Hepatocyte (in vitro differentiated cells): ENCODE measurements around the gene ARPP21. TPM values are rescaled to one million over a fixed set of nuclear protein-coding genes. Genes with fewer than 3 reads are reported as not detected.
A peak's percentile ranks its signal among the peaks of the same experiment; 100 is the strongest.

Experiments used
- DNase-seq: peaks from one replicate; pipeline ENCODE4 v3.0.0-alpha.2; 2016; ENCODE audit warnings: low spot score
- H2AFZ ChIP-seq: fragments of 200-600 bp; sonication (generic); 2 replicates; pipeline ENCODE4 v1.6.0; 2016; ENCODE audit warnings: antibody characterized with exemption, mild to moderate bottlenecking
- H3K27ac ChIP-seq: fragments of 200-600 bp; sonication (generic); 2 replicates; pipeline ENCODE4 v1.5.1; 2016; ENCODE audit warnings: mild to moderate bottlenecking
- H3K27me3 ChIP-seq: fragments of 200-600 bp; sonication (generic); 2 replicates; pipeline ENCODE4 v1.6.1; 2016
- H3K36me3 ChIP-seq: fragments of 200-600 bp; sonication (generic); replicated peaks from 2 replicates; pipeline ENCODE4 v1.5.1; 2016; ENCODE audit warnings: low read depth; ENCODE audit not compliant: insufficient read depth
- H3K4me1 ChIP-seq: fragments of 200-600 bp; sonication (generic); 2 replicates; pipeline ENCODE4 v1.5.1; 2016; ENCODE audit warnings: mild to moderate bottlenecking, moderate library complexity; ENCODE audit not compliant: insufficient read depth
- H3K4me2 ChIP-seq: fragments of 200-600 bp; sonication (generic); 2 replicates; pipeline ENCODE4 v1.6.0; 2016
- H3K4me3 ChIP-seq: fragments of 200-600 bp; sonication (generic); 2 replicates; pipeline ENCODE4 v1.5.1; 2016; ENCODE audit warnings: mild to moderate bottlenecking
- H3K79me2 ChIP-seq: fragments of 200-600 bp; sonication (generic); 2 replicates; pipeline ENCODE4 v1.6.0; 2017; ENCODE audit warnings: mild to moderate bottlenecking
- H3K9me2 ChIP-seq: fragments of 200-600 bp; sonication (generic); replicated peaks from 2 replicates; pipeline ENCODE4 v1.6.0; 2017; ENCODE audit warnings: mild to moderate bottlenecking; ENCODE audit not compliant: insufficient read depth
- H3K9me3 ChIP-seq: fragments of 200-600 bp; sonication (generic); 2 replicates; pipeline ENCODE4 v1.5.1; 2016; ENCODE audit warnings: low read depth, mild to moderate bottlenecking
- H4K20me1 ChIP-seq: fragments of 200-600 bp; sonication (generic); 2 replicates; pipeline ENCODE4 v1.6.0; 2016; ENCODE audit warnings: mild to moderate bottlenecking; ENCODE audit not compliant: insufficient read depth, poor library complexity, severe bottlenecking
- CTCF ChIP-seq: fragments of 200-600 bp; sonication (generic); IDR thresholded peaks from 2 replicates; pipeline ENCODE4 v1.5.1; 2016; ENCODE audit warnings: antibody characterized with exemption, mild to moderate bottlenecking; ENCODE audit not compliant: poor library complexity
- EZH2 ChIP-seq: fragments of 200-600 bp; sonication (generic); IDR thresholded peaks from 2 replicates; pipeline ENCODE4 v1.6.1; 2016; ENCODE audit warnings: antibody characterized with exemption, mild to moderate bottlenecking, borderline replicate concordance
- EZH2phosphoT487 ChIP-seq: fragments of 200-600 bp; sonication (generic); IDR thresholded peaks from one replicate; pipeline ENCODE4 v1.6.1; 2018; ENCODE audit warnings: antibody characterized with exemption, mild to moderate bottlenecking, low read depth, moderate library complexity; ENCODE audit not compliant: unreplicated experiment, severe bottlenecking
- WGBS: methylation state at CpG from one replicate; pipeline ENCODE4 v1.1.6; 2016; ENCODE audit warnings: low lambda C conversion rate; ENCODE audit errors: missing lambda C conversion rate; 5-methylcytosine and 5-hydroxymethylcytosine counted together
- polyA plus RNA-seq: library from polyadenylated mRNA; unstranded; fragments of >200 nt; fragmentation: Nextera tagmentation; extraction: Ambion mirVana; gene quantifications from 2 replicates; pipeline ENCODE4 v1.2.1, GENCODE V29; 2016
- total RNA-seq: library from RNA; depleted of rRNA; stranded (reverse); fragments of >200 nt; gene quantifications from 2 replicates; pipeline ENCODE4 v1.2.3, GENCODE V29; 2014

Gene ARPP21
- total and polyA plus RNA-seq, 2 experiments from 2014 or later: 0.19 TPM; not detected in 1

- H2AFZ ChIP-seq: no peak overlapping the region
These were observed 38.5 kb downstream of the ARPP21 start for GRCh38 chr3:35677797-35678196.

GRCh38 chr3:35678643-35679161 lies 39.4 kb downstream of the ARPP21 start:
- Histone ChIP-seq H3K27me3 (peaks cover 32% of the 10 kb centered on the region), H2AFZ (no peak overlapping the region), H3K4me1 (no peaks in the 10 kb centered on the region)

More at GRCh38 chr3:35677797-35678196, 38.5 kb downstream of the ARPP21 start:
- no peaks in the 10 kb centered on the region for H3K4me1 ChIP-seq
- H3K4me3 ChIP-seq: no peak overlapping the region
- WGBS: 88% methylated on average over 5 of the region's 5 CpGs
- H3K9me2 ChIP-seq: no peaks in the 10 kb centered on the region
- DNase-seq: no peak
- H3K27ac ChIP-seq: no peak overlapping the region
- TF ChIP-seq EZH2 (no peak), CTCF (no peak), EZH2phosphoT487 (no peak)
- H3K79me2 ChIP-seq: no peaks in the 10 kb centered on the region
- no peak overlapping the region for H3K4me2 ChIP-seq
- no peaks in the 10 kb centered on the region for H4K20me1 ChIP-seq
- no peaks in the 10 kb centered on the region for H3K36me3 ChIP-seq
- no peaks in the 10 kb centered on the region for H3K9me3 ChIP-seq
- H3K27me3 ChIP-seq: peaks cover 31% of the 10 kb centered on the region

GRCh38 chr3:35679409-35680080 lies 40.2 kb downstream of the ARPP21 start:
- H3K36me3 ChIP-seq: no peaks in the 10 kb centered on the region
- no peak overlapping the region for H2AFZ ChIP-seq
- H3K79me2 ChIP-seq: no peaks in the 10 kb centered on the region
- no peaks in the 10 kb centered on the region for H3K4me1 ChIP-seq
- no peaks in the 10 kb centered on the region for H3K9me3 ChIP-seq
- DNase-seq: no peak
- H4K20me1 ChIP-seq: no peaks in the 10 kb centered on the region
- H3K27ac ChIP-seq: no peak overlapping the region
- no peak overlapping the region for H3K4me3 ChIP-seq
- no peak overlapping the region for H3K4me2 ChIP-seq
- H3K27me3 ChIP-seq: peaks cover 32% of the 10 kb centered on the region
- no peaks in the 10 kb centered on the region for H3K9me2 ChIP-seq
- TF ChIP-seq CTCF (no peak), EZH2 (no peak), EZH2phosphoT487 (no peak)
- WGBS: 93% methylated on average over 14 of the region's 14 CpGs

More at GRCh38 chr3:35678643-35679161, 39.4 kb downstream of the ARPP21 start:
- Histone ChIP-seq H3K79me2 (no peaks in the 10 kb centered on the region), H3K9me3 (no peaks in the 10 kb centered on the region), H3K9me2 (no peaks in the 10 kb centered on the region), H4K20me1 (no peaks in the 10 kb centered on the region), H3K4me2 (peak overlapping the region; percentile 38), H3K27ac (no peak overlapping the region), H3K4me3 (no peak overlapping the region), H3K36me3 (no peaks in the 10 kb centered on the region)
- no peak for TF ChIP-seq EZH2phosphoT487
- no peak for TF ChIP-seq CTCF
- TF ChIP-seq EZH2: no peak
- WGBS: 66% methylated on average over 7 of the region's 7 CpGs
- no peak for DNase-seq
